ENCODE measurements around the gene TRIP13. TPM values are rescaled to one million over a fixed set of nuclear protein-coding genes. Genes with fewer than 3 reads are reported as not detected.
"Not testable (repeated sequence)": the region's sequence is repeated elsewhere in the genome, so short reads cannot be mapped to it uniquely, and the experiment has no call there.

Gene TRIP13
- total and polyA plus RNA-seq, 2 of the 13 experiments (the other 11 are each of a cell fraction or from before 2014, with no cell fraction given), result 13.5 to 33.0 TPM

GRCh38 chr5:927172-928015 is 34.7 kb downstream of the TRIP13 start:
- WGBS (ENCODE audit: low lambda C conversion rate), result 88% methylated on average over 19 of the region's 30 CpGs
- Histone ChIP-seq H3K4me2 (ENCODE audit: low read depth, low read length) (no peak overlapping the region), H4K20me1 (ENCODE audit: insufficient read depth, low read length) (no peaks in the 10 kb centered on the region), H3K4me3 (replicated peaks in 1 of 3; ENCODE audit: insufficient read depth in 1 of 3, low read depth in 2 of 3, low read length in 3 of 3) (no peak overlapping the region), H2AFZ (ENCODE audit: low read length) (no peak overlapping the region), H3K36me3 (replicated peaks in 1 of 2; ENCODE audit: control insufficient read depth in 1 of 2, insufficient read depth in 2 of 2, low read length in 2 of 2) (no peaks in the 10 kb centered on the region), H3K79me2 (ENCODE audit: insufficient read depth, low read length) (no peaks in the 10 kb centered on the region), H3K9me3 (ENCODE audit: low read length) (no peaks in the 10 kb centered on the region), H3K27ac (ENCODE audit: extremely low read length, insufficient read depth, low read length) (no peak overlapping the region), H3K9ac (ENCODE audit: insufficient read depth, low read depth, low read length) (no peak overlapping the region), H3K27me3 (ENCODE audit: control insufficient read depth in 1 of 2, insufficient read depth in 2 of 2, low read length in 2 of 2) (no peaks in the 10 kb centered on the region; a peak in 1 of 5 replicates), H3K4me1 (ENCODE audit: insufficient read depth, low read length) (no peaks in the 10 kb centered on the region)
- no peak for ATAC-seq
- no TSS peak for BruUV-seq (replicated peaks)
- no peak for DNase-seq (ENCODE audit: low spot score)
- intact Hi-C loops (cut with micrococcal nuclease; ENCODE audit: unreplicated experiment), result no loop called here
- in situ Hi-C loops (cut with HindIII; ENCODE audit: extremely low pct_ligation_motif_present, low pct_unique_long_range_greater_than_20kb), result loop anchor here (10.0 kb wide), 1 partner anchor 237 kb away; no protein-coding TSS in a partner anchor
- TF ChIP-seq ATF7 (IDR thresholded peaks at IDR 0.05), result 0 out of 2 replicates have a peak, but pooled peaks have one; percentile 31
- no peak for TF ChIP-seq ATF7 (CRISPR knock-in tag; IDR thresholded peaks at IDR 0.05)
- no peak for TF ChIP-seq ZNF552 (CRISPR knock-in tag; IDR thresholded peaks at IDR 0.05; ENCODE audit: borderline replicate concordance)
- peak; percentile 53 for TF ChIP-seq CREB1 (IDR thresholded peaks at IDR 0.05)
- TF ChIP-seq CREB1 (CRISPR knock-in tag; IDR thresholded peaks at IDR 0.05), result no peak
- FAIRE-seq, result no peak
- ChIA-PET CTCF (ENCODE audit: low intra/inter-chr PET ratio, low total read pairs) (no interaction called here), POLR2A (no interaction called here)

- POLR2A ChIA-PET; H2AFZ ChIP-seq (ENCODE audit: low read length); intact Hi-C loops (cut with micrococcal nuclease; ENCODE audit: unreplicated experiment); BruUV-seq (replicated peaks); H3K4me1 ChIP-seq (ENCODE audit: insufficient read depth, low read length); ATAC-seq; CTCF ChIA-PET (ENCODE audit: low intra/inter-chr PET ratio, low total read pairs); FAIRE-seq; H4K20me1 ChIP-seq (ENCODE audit: insufficient read depth, low read length); H3K4me3 ChIP-seq (replicated peaks in 1 of 3; ENCODE audit: insufficient read depth in 1 of 3, low read depth in 2 of 3, low read length in 3 of 3); H3K9me3 ChIP-seq (ENCODE audit: low read length); H3K79me2 ChIP-seq (ENCODE audit: insufficient read depth, low read length); H3K27ac ChIP-seq (ENCODE audit: extremely low read length, insufficient read depth, low read length); H3K9ac ChIP-seq (ENCODE audit: insufficient read depth, low read depth, low read length); DNase-seq (ENCODE audit: low spot score); H3K4me2 ChIP-seq (ENCODE audit: low read depth, low read length); H3K36me3 ChIP-seq (replicated peaks in 1 of 2; ENCODE audit: control insufficient read depth in 1 of 2, insufficient read depth in 2 of 2, low read length in 2 of 2); H3K27me3 ChIP-seq (ENCODE audit: control insufficient read depth in 1 of 2, insufficient read depth in 2 of 2, low read length in 2 of 2): not testable (repeated sequence)
- in situ Hi-C loops (cut with HindIII; ENCODE audit: extremely low pct_ligation_motif_present, low pct_unique_long_range_greater_than_20kb), result loop anchor here (10.0 kb wide), 1 partner anchor 236 kb away; no protein-coding TSS in a partner anchor
These were observed 36.5 kb downstream of the TRIP13 start for GRCh38 chr5:929182-929581.

All from HepG2 (cell line).